Measurements from ENCODE around the gene PCDHB8. TPM values are rescaled to one million over a fixed set of nuclear protein-coding genes. Genes with fewer than 3 reads are reported as not detected.
A peak's percentile ranks its signal among the peaks of the same experiment; 100 is the strongest.
"Not testable (repeated sequence)": the region's sequence is repeated elsewhere in the genome, so short reads cannot be mapped to it uniquely, and the experiment has no call there.

Gene PCDHB8
- total RNA-seq, result under 1 TPM in 3 of 4 donors, not detected in 1; 0.09 to 0.38 (median 0.32) TPM

GRCh38 chr5:141177577-141178191 is at the start of gene PCDHB8:
TSS of gene PCDHB8 (plus strand) at chr5:141177790. CDS start at chr5:141178035, 245 bp downstream.
- peaks cover 0 to 65% (median 2%) of the 10 kb centered on the region in 4 donors for H3K27me3 ChIP-seq
- H3K36me3 ChIP-seq; H3K4me1 ChIP-seq; H3K4me3 ChIP-seq; H3K27ac ChIP-seq; DNase-seq; intact Hi-C loops (cut with DNase I): not testable (repeated sequence)
- H3K9me3 ChIP-seq, result peaks cover 0 to 60% (median 34%) of the 10 kb centered on the region in 3 donors
- 36 to 44% methylated on average over 13 to 14 of the region's 18 CpGs for WGBS, 2 donors

DNA sequence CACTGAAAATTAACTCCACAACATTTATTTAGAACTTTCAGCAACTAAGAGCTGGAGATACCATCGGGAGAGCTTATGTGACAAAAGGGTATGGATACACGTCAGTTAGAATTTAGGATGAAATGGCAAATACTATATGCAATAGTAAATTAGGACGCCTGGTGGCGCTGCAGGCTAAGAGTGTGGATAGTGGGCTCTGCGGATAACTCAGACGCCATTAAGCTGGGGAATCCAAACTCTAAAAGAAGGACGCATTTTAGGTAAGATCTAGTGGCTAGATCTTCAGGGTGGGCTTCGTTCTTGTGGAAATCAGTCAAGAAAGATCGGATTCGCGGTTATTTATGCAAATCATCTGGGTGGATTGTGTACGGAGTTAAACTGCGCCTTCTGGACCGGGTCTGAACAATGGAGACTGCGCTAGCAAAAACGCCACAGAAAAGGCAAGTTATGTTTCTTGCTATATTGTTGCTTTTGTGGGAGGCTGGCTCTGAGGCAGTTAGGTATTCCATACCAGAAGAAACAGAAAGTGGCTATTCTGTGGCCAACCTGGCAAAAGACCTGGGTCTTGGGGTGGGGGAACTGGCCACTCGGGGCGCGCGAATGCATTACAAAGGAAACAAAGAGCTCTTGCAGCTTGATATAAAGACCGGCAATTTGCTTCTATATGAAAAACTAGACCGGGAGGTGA is 42.4 kb upstream of the PCDHB8 start, which contains the start of gene PCDHB5:
Gene PCDHB5, plus strand, starts transcription at position 177 of the 688 bp plus-strand sequence. Its CDS starts 229 bp downstream, at position 406.
- TF ChIP-seq, protein P1, sequence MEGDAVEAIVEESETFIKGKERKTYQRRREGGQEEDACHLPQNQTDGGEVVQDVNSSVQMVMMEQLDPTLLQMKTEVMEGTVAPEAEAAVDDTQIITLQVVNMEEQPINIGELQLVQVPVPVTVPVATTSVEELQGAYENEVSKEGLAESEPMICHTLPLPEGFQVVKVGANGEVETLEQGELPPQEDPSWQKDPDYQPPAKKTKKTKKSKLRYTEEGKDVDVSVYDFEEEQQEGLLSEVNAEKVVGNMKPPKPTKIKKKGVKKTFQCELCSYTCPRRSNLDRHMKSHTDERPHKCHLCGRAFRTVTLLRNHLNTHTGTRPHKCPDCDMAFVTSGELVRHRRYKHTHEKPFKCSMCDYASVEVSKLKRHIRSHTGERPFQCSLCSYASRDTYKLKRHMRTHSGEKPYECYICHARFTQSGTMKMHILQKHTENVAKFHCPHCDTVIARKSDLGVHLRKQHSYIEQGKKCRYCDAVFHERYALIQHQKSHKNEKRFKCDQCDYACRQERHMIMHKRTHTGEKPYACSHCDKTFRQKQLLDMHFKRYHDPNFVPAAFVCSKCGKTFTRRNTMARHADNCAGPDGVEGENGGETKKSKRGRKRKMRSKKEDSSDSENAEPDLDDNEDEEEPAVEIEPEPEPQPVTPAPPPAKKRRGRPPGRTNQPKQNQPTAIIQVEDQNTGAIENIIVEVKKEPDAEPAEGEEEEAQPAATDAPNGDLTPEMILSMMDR (IDR thresholded peaks at IDR 0.05), result peak in 1 of 6 experiments; percentile 21
- TF ChIP-seq POLR2A (IDR thresholded peaks at IDR 0.05), result no peak
- intact Hi-C loops (cut with DNase I), result no loop called here
- Histone ChIP-seq H3K27ac (no peak within 1 kb of the TSS), H3K4me1 (no peaks in the 10 kb centered on the region), H3K9me3 (peaks cover 0 to 78% (median 29%) of the 10 kb centered on the region in 3 donors), H3K36me3 (no peaks in the 10 kb centered on the region), H3K27me3 (no peaks in the 10 kb centered on the region), H3K4me3 (peak within 1 kb of the TSS; percentile 1 to 56 (median 27))
- DNase-seq, result no peak
- 25 to 37% methylated on average over 19 to 22 of the region's 22 CpGs for WGBS, 2 donors

- Histone ChIP-seq H3K4me3 (peak overlapping the region; percentile 1 to 56 (median 27)), H3K27me3 (no peaks in the 10 kb centered on the region), H3K9me3 (peaks cover 0 to 83% (median 29%) of the 10 kb centered on the region in 3 donors), H3K27ac (no peak overlapping the region), H3K36me3 (no peaks in the 10 kb centered on the region), H3K4me1 (no peaks in the 10 kb centered on the region)
- intact Hi-C loops (cut with DNase I), result no loop called here
- DNase-seq, result no peak
- 64 to 67% methylated on average over 18 to 19 of the region's 19 CpGs for WGBS, 2 donors
- TF ChIP-seq POLR2A (IDR thresholded peaks at IDR 0.05), result no peak
- TF ChIP-seq, protein P1 (IDR thresholded peaks at IDR 0.05), result no peak
Measured at GRCh38 chr5:141135718-141136266, 41.8 kb upstream of the PCDHB8 start.

- intact Hi-C loops (cut with DNase I); H3K27me3 ChIP-seq; DNase-seq; H3K36me3 ChIP-seq; H3K27ac ChIP-seq; H3K4me1 ChIP-seq; H3K4me3 ChIP-seq: not testable (repeated sequence)
- H3K9me3 ChIP-seq, result peaks cover 0 to 82% (median 29%) of the 10 kb centered on the region in 3 donors
- WGBS, 2 donors, result 53 to 82% methylated on average over 2 to 23 of the region's 34 CpGs
Measured at GRCh38 chr5:141137346-141137745, 40.2 kb upstream of the PCDHB8 start.

GRCh38 chr5:141149812-141150211 is 27.8 kb upstream of the PCDHB8 start, which contains the start of gene PCDHB6:
TSS of gene PCDHB6 (plus strand) at chr5:141150057. CDS start at chr5:141150258, 201 bp downstream.
- 23 to 25% methylated on average over 18 of the region's 18 CpGs for WGBS, 2 donors
- intact Hi-C loops (cut with DNase I), result no loop called here
- DNase-seq, result no peak
- peaks cover 0 to 39% (median 25%) of the 10 kb centered on the region in 3 donors for H3K9me3 ChIP-seq
- peaks cover 0 to 10% (median 0%) of the 10 kb centered on the region in 4 donors for H3K27me3 ChIP-seq
- no peak for TF ChIP-seq POLR2A (IDR thresholded peaks at IDR 0.05)
- TF ChIP-seq, protein P1 (IDR thresholded peaks at IDR 0.05), result peak in 1 of 6 experiments; percentile 5
- H3K4me1 ChIP-seq, result no peaks in the 10 kb centered on the region
- no peak within 1 kb of the TSS for H3K4me3 ChIP-seq
- H3K36me3 ChIP-seq, result no peaks in the 10 kb centered on the region
- no peak within 1 kb of the TSS for H3K27ac ChIP-seq
